ENCODE measurements around the gene PRMT1. TPM values are rescaled to one million over a fixed set of nuclear protein-coding genes. Genes with fewer than 3 reads are reported as not detected.
A peak's percentile ranks its signal among the peaks of the same experiment; 100 is the strongest.

PRMT1 gene
- total RNA-seq, 1 experiment from 2014 or later: 505 TPM

GRCh38 chr19:49685845-49686332 lies 8.8 kb downstream of the PRMT1 start:
- Histone ChIP-seq H3K56ac (ENCODE audit: insufficient read length, low read depth, low read length) (no peak overlapping the region), H4K91ac (ENCODE audit: insufficient read length, low read depth, low read length) (no peak overlapping the region), H3K18ac (ENCODE audit: insufficient read length, low read depth, low read length) (no peak overlapping the region), H3K14ac (ENCODE audit: insufficient read depth, low read length) (no peak overlapping the region), H3K27ac (ENCODE audit: insufficient read length, low read depth, low read length) (no peak overlapping the region), H2AK5ac (ENCODE audit: insufficient read length, low read length) (no peak overlapping the region), H4K20me1 (ENCODE audit: control insufficient read depth, insufficient read depth, insufficient read length) (no peaks in the 10 kb centered on the region), H2BK120ac (ENCODE audit: low read depth, low read length, poor library complexity, severe bottlenecking) (no peak overlapping the region), H2BK5ac (ENCODE audit: insufficient read length, low read length) (no peak overlapping the region), H2BK15ac (ENCODE audit: low read depth, low read length) (no peak overlapping the region), H3K4me2 (ENCODE audit: insufficient read depth, insufficient read length, low read length) (no peak overlapping the region), H4K5ac (ENCODE audit: insufficient read length, low read depth, low read length) (no peak overlapping the region), H3K4ac (ENCODE audit: low read depth, low read length) (no peak overlapping the region), H4K8ac (replicated peaks; ENCODE audit: insufficient read length, low read depth, low read length) (no peak overlapping the region), H2AFZ (ENCODE audit: low read length) (no peak overlapping the region), H3K23me2 (ENCODE audit: insufficient read length, low read depth, low read length, poor library complexity, severe bottlenecking) (peaks cover 10% of the 10 kb centered on the region), H3K9me3 (ENCODE audit: control insufficient read depth, low read depth, low read length) (no peaks in the 10 kb centered on the region), H3T11ph (ENCODE audit: low read length) (no peak overlapping the region), H3K9ac (ENCODE audit: extremely low read depth, insufficient read length, low read length) (no peak overlapping the region), H3K23ac (ENCODE audit: insufficient read length, low read depth, low read length) (no peak overlapping the region), H3K79me2 (ENCODE audit: insufficient read depth, low read length) (no peaks in the 10 kb centered on the region), H3K27me3 (ENCODE audit: insufficient read depth, low read length) (no peaks in the 10 kb centered on the region), H3K79me1 (ENCODE audit: insufficient read depth, low read depth, low read length, poor library complexity, severe bottlenecking) (peaks cover 2% of the 10 kb centered on the region), H2BK12ac (ENCODE audit: insufficient read length, low read depth, low read length) (no peak overlapping the region), H2BK20ac (ENCODE audit: low read depth, low read length, poor library complexity, severe bottlenecking) (no peak overlapping the region), H3K4me1 (ENCODE audit: insufficient read depth, low read length) (peaks cover 10% of the 10 kb centered on the region; the same call in 1 of the 2 replicates)
- no CpG with 5 or more reads among the region's 23 CpGs for WGBS (ENCODE audit: extremely low coverage, insufficient read length, low lambda C conversion rate)
- H3K4me3 Mint-ChIP-seq: 0 out of 5 replicates have a peak overlapping the region, but pooled peaks of 1 of the 2 experiments have one; percentile 51
- no peaks in the 10 kb centered on the region; the same call in 1 of the 2 replicates for H3K27me3 Mint-ChIP-seq (ENCODE audit: low read depth)
- H3K27ac Mint-ChIP-seq: peak overlapping the region in 1 of 3 experiments; percentile 39; a peak in 1 of 7 replicates
- H3K9me3 Mint-ChIP-seq: peaks cover 0 to 3% of the 10 kb centered on the region in 2 experiments; a peak in 2 of 5 replicates
- peaks cover 43 to 75% (median 61%) of the 10 kb centered on the region in 3 experiments for H3K36me3 Mint-ChIP-seq (ENCODE audit: insufficient read depth in 1 of 3, low read depth in 3 of 3)
- no peak for DNase-seq
- no peak for TF ChIP-seq CTCF (conservative IDR thresholded peaks at IDR 0.05)
- peaks cover 29 to 54% of the 10 kb centered on the region in 2 experiments for H3K4me1 Mint-ChIP-seq

Data from H9 (cell line).